ENCODE data around the gene ZNF726.
"Not testable (repeated sequence)": the region's sequence is repeated elsewhere in the genome, so short reads cannot be mapped to it uniquely, and the experiment has no call there.

Gene ZNF726

GRCh38 chr19:23914402-23915286 is at the start of gene ZNF726:
Gene ZNF726, plus strand, starts transcription at chr19:23914886. Its CDS starts 109 bp downstream, at chr19:23914995.
- DNase-seq (ENCODE audit: insufficient read length, low spot score) (peak; percentile 37), FAIRE-seq (peak; percentile 44)
- TF ChIP-seq, protein P1, sequence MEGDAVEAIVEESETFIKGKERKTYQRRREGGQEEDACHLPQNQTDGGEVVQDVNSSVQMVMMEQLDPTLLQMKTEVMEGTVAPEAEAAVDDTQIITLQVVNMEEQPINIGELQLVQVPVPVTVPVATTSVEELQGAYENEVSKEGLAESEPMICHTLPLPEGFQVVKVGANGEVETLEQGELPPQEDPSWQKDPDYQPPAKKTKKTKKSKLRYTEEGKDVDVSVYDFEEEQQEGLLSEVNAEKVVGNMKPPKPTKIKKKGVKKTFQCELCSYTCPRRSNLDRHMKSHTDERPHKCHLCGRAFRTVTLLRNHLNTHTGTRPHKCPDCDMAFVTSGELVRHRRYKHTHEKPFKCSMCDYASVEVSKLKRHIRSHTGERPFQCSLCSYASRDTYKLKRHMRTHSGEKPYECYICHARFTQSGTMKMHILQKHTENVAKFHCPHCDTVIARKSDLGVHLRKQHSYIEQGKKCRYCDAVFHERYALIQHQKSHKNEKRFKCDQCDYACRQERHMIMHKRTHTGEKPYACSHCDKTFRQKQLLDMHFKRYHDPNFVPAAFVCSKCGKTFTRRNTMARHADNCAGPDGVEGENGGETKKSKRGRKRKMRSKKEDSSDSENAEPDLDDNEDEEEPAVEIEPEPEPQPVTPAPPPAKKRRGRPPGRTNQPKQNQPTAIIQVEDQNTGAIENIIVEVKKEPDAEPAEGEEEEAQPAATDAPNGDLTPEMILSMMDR (IDR thresholded peaks at IDR 0.05; ENCODE audit: insufficient read depth, missing control alignments): no peak

- FAIRE-seq (no peak), DNase-seq (ENCODE audit: insufficient read length, low spot score) (no peak)
- TF ChIP-seq, protein P1 (IDR thresholded peaks at IDR 0.05; ENCODE audit: insufficient read depth, missing control alignments): no peak
Measured at GRCh38 chr19:23867895-23868294, 46.8 kb upstream of the ZNF726 start.

- TF ChIP-seq, protein P1 (IDR thresholded peaks at IDR 0.05; ENCODE audit: insufficient read depth, missing control alignments): no peak
Measured at GRCh38 chr19:23868630-23869029, 46.1 kb upstream of the ZNF726 start.

GRCh38 chr19:23872282-23872919 is 42.3 kb upstream of the ZNF726 start:
- FAIRE-seq (no peak), DNase-seq (ENCODE audit: insufficient read length, low spot score) (no peak)
- TF ChIP-seq, protein P1 (IDR thresholded peaks at IDR 0.05; ENCODE audit: insufficient read depth, missing control alignments): no peak

More at GRCh38 chr19:23868630-23869029, 46.1 kb upstream of the ZNF726 start:
- FAIRE-seq: no peak
- no peak for DNase-seq (ENCODE audit: insufficient read length, low spot score)

GRCh38 chr19:23876261-23876660 is 38.4 kb upstream of the ZNF726 start:
- no peak for DNase-seq (ENCODE audit: insufficient read length, low spot score)
- TF ChIP-seq, protein P1 (IDR thresholded peaks at IDR 0.05; ENCODE audit: insufficient read depth, missing control alignments): no peak
- no peak for FAIRE-seq

DNA sequence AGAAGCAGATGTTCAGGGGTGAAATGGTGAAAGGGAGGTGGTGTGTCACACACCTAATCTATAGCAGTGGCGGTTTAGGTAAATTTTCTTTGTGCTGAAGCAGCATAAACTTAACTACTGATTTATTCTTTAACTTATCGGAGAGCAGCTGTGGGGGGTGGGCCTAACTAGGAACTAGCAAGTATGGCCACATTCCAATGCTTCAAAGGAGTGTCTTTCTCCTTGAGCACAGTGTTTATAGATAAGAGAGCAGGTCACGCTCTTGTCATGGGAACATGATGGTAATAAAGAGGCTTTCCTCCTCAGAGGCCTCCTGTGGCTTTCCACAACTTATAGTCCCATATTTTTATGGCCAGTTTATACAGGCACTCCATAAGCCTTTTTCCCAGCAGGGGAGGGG is 37.9 kb upstream of the ZNF726 start:
- not testable (repeated sequence) for DNase-seq (ENCODE audit: insufficient read length, low spot score); FAIRE-seq

- DNase-seq (ENCODE audit: insufficient read length, low spot score): no peak
- TF ChIP-seq, protein P1 (IDR thresholded peaks at IDR 0.05; ENCODE audit: insufficient read depth, missing control alignments): no peak
- no peak for FAIRE-seq
Measured at GRCh38 chr19:23882493-23882892, 32.2 kb upstream of the ZNF726 start.

Data from D721Med (cell line).